ENCODE measurements around the gene FAM222B. TPM values are rescaled to one million over a fixed set of nuclear protein-coding genes. Genes with fewer than 3 reads are reported as not detected.
"Not testable (repeated sequence)": the region's sequence is repeated elsewhere in the genome, so short reads cannot be mapped to it uniquely, and the experiment has no call there.

The FAM222B gene
- total RNA-seq, 1 donor from 2014 or later = 7.1 TPM

- H3K27ac Mint-ChIP-seq = no peak overlapping the region
- Histone ChIP-seq H2AFZ (replicated peaks) (no peak overlapping the region), H4K20me1 (ENCODE audit: low read depth) (no peaks in the 10 kb centered on the region), H3K4me3 (no peak overlapping the region), H3K4me2 (no peak overlapping the region), H3K79me2 (ENCODE audit: low read depth) (peaks cover 15% of the 10 kb centered on the region), H3F3A (ENCODE audit: low read depth) (peaks cover 5% of the 10 kb centered on the region), H3K27ac (no peak overlapping the region), H3K4me1 (peaks cover 5% of the 10 kb centered on the region), H3K9ac (no peak overlapping the region), H3K9me3 (ENCODE audit: low read depth) (no peaks in the 10 kb centered on the region), H3K36me3 (no peaks in the 10 kb centered on the region), H3K27me3 (no peaks in the 10 kb centered on the region)
- peaks cover 2% of the 10 kb centered on the region for H3K27me3 Mint-ChIP-seq (ENCODE audit: insufficient read depth, low read depth)
- H3K4me3 Mint-ChIP-seq = peak overlapping the region; percentile 43
- H3K4me1 Mint-ChIP-seq = peaks cover 16% of the 10 kb centered on the region
- DNase-seq (ENCODE audit: low spot score) = no peak
- H3K9me3 Mint-ChIP-seq = no peaks in the 10 kb centered on the region
- H3K36me3 Mint-ChIP-seq = peaks cover 6% of the 10 kb centered on the region
- TF ChIP-seq CTCF (IDR thresholded peaks at IDR 0.05) (no peak), EZH2 (IDR thresholded peaks at IDR 0.05) (no peak), EZH2phosphoT487 (IDR thresholded peaks at IDR 0.05) (no peak)
Observed at GRCh38 chr17:28853295-28853694, 10.7 kb upstream of the FAM222B start.

GRCh38 chr17:28849281-28849680, 6.7 kb upstream of the FAM222B start:
- Histone ChIP-seq H3K4me3 (no peak overlapping the region), H3K4me2 (no peak overlapping the region), H3K79me2 (ENCODE audit: low read depth) (no peaks in the 10 kb centered on the region), H3K27ac (no peak overlapping the region), H3K9ac (no peak overlapping the region), H3K4me1 (no peaks in the 10 kb centered on the region), H3K27me3 (no peaks in the 10 kb centered on the region), H4K20me1 (ENCODE audit: low read depth) (no peaks in the 10 kb centered on the region), H3K9me3 (ENCODE audit: low read depth) (no peaks in the 10 kb centered on the region), H3F3A (ENCODE audit: low read depth) (peaks cover 3% of the 10 kb centered on the region), H3K36me3 (no peaks in the 10 kb centered on the region), H2AFZ (replicated peaks) (no peak overlapping the region)
- no peaks in the 10 kb centered on the region for H3K9me3 Mint-ChIP-seq
- H3K27me3 Mint-ChIP-seq (ENCODE audit: insufficient read depth, low read depth) = peaks cover 4% of the 10 kb centered on the region
- H3K27ac Mint-ChIP-seq = no peak overlapping the region
- no peak overlapping the region for H3K4me3 Mint-ChIP-seq
- TF ChIP-seq CTCF (IDR thresholded peaks at IDR 0.05) (no peak), EZH2phosphoT487 (IDR thresholded peaks at IDR 0.05) (no peak), EZH2 (IDR thresholded peaks at IDR 0.05) (no peak)
- DNase-seq (ENCODE audit: low spot score) = no peak
- peaks cover 2% of the 10 kb centered on the region for H3K4me1 Mint-ChIP-seq
- no peaks in the 10 kb centered on the region for H3K36me3 Mint-ChIP-seq

- DNase-seq (ENCODE audit: low spot score) = peak; percentile 31
- H3K79me2 ChIP-seq (ENCODE audit: low read depth); H3K4me2 ChIP-seq; H4K20me1 ChIP-seq (ENCODE audit: low read depth); H3K4me3 Mint-ChIP-seq; H3K27ac Mint-ChIP-seq; H3K9ac ChIP-seq; H3F3A ChIP-seq (ENCODE audit: low read depth); H3K4me1 ChIP-seq; H3K27me3 ChIP-seq; H3K36me3 Mint-ChIP-seq; H2AFZ ChIP-seq (replicated peaks); H3K27me3 Mint-ChIP-seq (ENCODE audit: insufficient read depth, low read depth); H3K9me3 Mint-ChIP-seq; H3K27ac ChIP-seq; H3K4me1 Mint-ChIP-seq; H3K36me3 ChIP-seq; H3K4me3 ChIP-seq; H3K9me3 ChIP-seq (ENCODE audit: low read depth): not testable (repeated sequence)
- peak; percentile 56 for TF ChIP-seq CTCF (IDR thresholded peaks at IDR 0.05)
Observed at GRCh38 chr17:28848667-28849066, 6.1 kb upstream of the FAM222B start.

GRCh38 chr17:28846699-28847098, 4.1 kb upstream of the FAM222B start:
- not testable (repeated sequence) for DNase-seq (ENCODE audit: low spot score); H3K79me2 ChIP-seq (ENCODE audit: low read depth); H3K4me1 Mint-ChIP-seq; H3K27ac Mint-ChIP-seq; H3K27ac ChIP-seq; H3K27me3 Mint-ChIP-seq (ENCODE audit: insufficient read depth, low read depth); H3K9me3 Mint-ChIP-seq; H3K4me2 ChIP-seq; H3K9me3 ChIP-seq (ENCODE audit: low read depth); H3K4me1 ChIP-seq; H3K36me3 ChIP-seq; H3K4me3 Mint-ChIP-seq; H3K9ac ChIP-seq; H4K20me1 ChIP-seq (ENCODE audit: low read depth); H2AFZ ChIP-seq (replicated peaks); H3K4me3 ChIP-seq; H3K36me3 Mint-ChIP-seq; H3K27me3 ChIP-seq
- H3F3A ChIP-seq (ENCODE audit: low read depth) = peaks cover 16% of the 10 kb centered on the region
